NK-92 treated with Interleukin-12 subunit alpha and Interleukin-12 subunit beta, amount 100 ng/mL, for 24 hours (cell line): Measurements from ENCODE around the gene NOB1.
"Not testable (repeated sequence)": the region's sequence is repeated elsewhere in the genome, so short reads cannot be mapped to it uniquely, and the experiment has no call there.

Source experiments
- DNase-seq: peaks from one replicate; lab custom pipeline; 2025; lab: John Stamatoyannopoulos, UW

The NOB1 gene

GRCh38 chr16:69761983-69762813 is 7.5 kb upstream of the NOB1 start, which contains the start of gene WWP2:
Gene WWP2, plus strand, starts transcription at chr16:69762332. Its CDS starts 24,679 bp downstream, at chr16:69787011.
- peak; percentile 52 for DNase-seq

- DNase-seq = not testable (repeated sequence)
These were observed 2.6 kb upstream of the NOB1 start for GRCh38 chr16:69757375-69757774.

GRCh38 chr16:69756705-69757104 is 2.0 kb upstream of the NOB1 start:
- no peak for DNase-seq

GRCh38 chr16:69754143-69754468 is 620 bp downstream of the NOB1 start:
- no peak for DNase-seq

- no peak for DNase-seq
These were observed 5.9 kb downstream of the NOB1 start for GRCh38 chr16:69748694-69749345.

- DNase-seq = no peak
These were observed 7.6 kb downstream of the NOB1 start for GRCh38 chr16:69747115-69747514.

GRCh38 chr16:69745959-69746358 is 8.8 kb downstream of the NOB1 start:
- no peak for DNase-seq

- no peak for DNase-seq
These were observed 9.5 kb downstream of the NOB1 start for GRCh38 chr16:69745232-69745612.

- no peak for DNase-seq
These were observed 10.1 kb downstream of the NOB1 start for GRCh38 chr16:69744363-69745231.

GRCh38 chr16:69741951-69742904 is 12.5 kb downstream of the NOB1 start:
- DNase-seq = no peak

GRCh38 chr16:69741519-69741918 is 13.2 kb downstream of the NOB1 start:
- no peak for DNase-seq

- no peak for DNase-seq
These were observed 22.6 kb downstream of the NOB1 start for GRCh38 chr16:69732101-69732500.

GRCh38 chr16:69731280-69731679 is 23.4 kb downstream of the NOB1 start:
- DNase-seq = not testable (repeated sequence)

- DNase-seq = not testable (repeated sequence)
These were observed 25.7 kb downstream of the NOB1 start for GRCh38 chr16:69729030-69729429.

- DNase-seq = no peak
These were observed 26.8 kb downstream of the NOB1 start for GRCh38 chr16:69727916-69728270.

- peak; percentile 84 for DNase-seq
These were observed 28.2 kb downstream of the NOB1 start, which contains the start of gene NQO1 for GRCh38 chr16:69726313-69727060. Gene NQO1, minus strand, starts transcription at chr16:69726560. Its CDS starts 121 bp downstream, at chr16:69726439.

- DNase-seq = no peak
These were observed 29.0 kb downstream of the NOB1 start for GRCh38 chr16:69725480-69726312.

GRCh38 chr16:69724981-69725479 is 29.7 kb downstream of the NOB1 start:
- no peak for DNase-seq

- no peak for DNase-seq
These were observed 30.3 kb downstream of the NOB1 start for GRCh38 chr16:69724414-69724873.
